Fibroblast of lung (primary cell): ENCODE measurements around the gene ATXN7L1. TPM values are rescaled to one million over a fixed set of nuclear protein-coding genes. Genes with fewer than 3 reads are reported as not detected.

Experiments
- DNase-seq, 2 donors: peaks; one replicate each; pipeline versions ENCODE4 v3.0.0 to v3.0.0-alpha.2; 2010; ENCODE audit warnings: low read depth in 2 of 2
- H2AFZ ChIP-seq: 2 replicates; pipeline ENCODE4 v1.5.1; 2012; ENCODE audit warnings: low read length, control low read depth, inconsistent platforms
- H3K27ac ChIP-seq: 2 replicates; pipeline ENCODE4 v1.5.1; 2011; ENCODE audit warnings: low read length, control low read depth; ENCODE audit not compliant: insufficient read depth
- H3K27me3 ChIP-seq: 2 replicates; pipeline ENCODE4 v1.5.1; 2011; ENCODE audit warnings: mild to moderate bottlenecking, low read length; ENCODE audit not compliant: control insufficient read depth, insufficient read depth
- H3K36me3 ChIP-seq: 2 replicates; pipeline ENCODE4 v1.5.1; 2011; ENCODE audit warnings: low read length; ENCODE audit not compliant: control insufficient read depth, insufficient read depth
- H3K4me1 ChIP-seq: 2 replicates; pipeline ENCODE4 v1.5.1; 2011; ENCODE audit warnings: low read length; ENCODE audit not compliant: control insufficient read depth, insufficient read depth; ENCODE audit errors: extremely low read depth
- H3K4me2 ChIP-seq: 2 replicates; pipeline ENCODE4 v1.5.1; 2011; ENCODE audit warnings: low read length, control low read depth; ENCODE audit not compliant: insufficient read depth; ENCODE audit errors: extremely low read depth
- H3K4me3 ChIP-seq, 4 experiments: fragments of 200-600 bp in 1 of 4; sonication (generic) in 1 of 4; replicated peaks in 1 of 4; 2 replicates each; pipeline ENCODE4 v1.5.1; 2011 to 2016; ENCODE audit warnings: low read length in 4 of 4, low read depth in 3 of 4, mild to moderate bottlenecking in 3 of 4, control low read depth in 2 of 4, inconsistent platforms in 1 of 4, mixed read lengths in 1 of 4; ENCODE audit not compliant: insufficient read depth in 1 of 4; ENCODE audit errors: control extremely low read depth in 1 of 4
- H3K79me2 ChIP-seq: 2 replicates; pipeline ENCODE4 v1.5.1; 2012; ENCODE audit warnings: mild to moderate bottlenecking, low read length, inconsistent platforms; ENCODE audit not compliant: control insufficient read depth, insufficient read depth
- H3K9ac ChIP-seq: 2 replicates; pipeline ENCODE4 v1.5.1; 2011; ENCODE audit warnings: mild to moderate bottlenecking, low read length, control low read depth; ENCODE audit not compliant: insufficient read depth
- H3K9me3 ChIP-seq: 2 replicates; pipeline ENCODE4 v1.5.1; 2012; ENCODE audit warnings: low read depth, low read length; ENCODE audit not compliant: control insufficient read depth, insufficient read depth
- H4K20me1 ChIP-seq: 2 replicates; pipeline ENCODE4 v1.5.1; 2011; ENCODE audit warnings: low read length; ENCODE audit not compliant: control insufficient read depth, insufficient read depth; ENCODE audit errors: extremely low read depth
- EZH2 ChIP-seq: IDR thresholded peaks from 2 replicates; pipeline ENCODE4 v1.5.1; 2012; ENCODE audit warnings: low read length, control low read depth, mild to moderate bottlenecking; ENCODE audit errors: missing control alignments
- polyA plus RNA-seq, 2 donors: library from polyadenylated mRNA; depleted of rRNA in 1 of 2; stranded (reverse) in 1 of 2; unstranded in 1 of 2; fragments of >200 nt; gene quantifications; 2 replicates each; pipeline ENCODE4 v1.2.1, GENCODE V29; 2011 to 2012; ENCODE audit warnings: missing spikeins in 1 of 2
- total RNA-seq: library from RNA; depleted of rRNA; stranded (reverse); fragments of >200 nt; gene quantifications from 2 replicates; pipeline ENCODE4 v1.2.1, GENCODE V29; 2014
- TF ChIP-seq, protein P1 (sequence below), 2 donors: IDR thresholded peaks in 1 of 2; conservative IDR thresholded peaks in 1 of 2; 1 replicate in 1 of 2; 2 replicates in 1 of 2; pipeline ENCODE4 v1.5.1; 2011 to 2012; ENCODE audit warnings: low read length in 2 of 2, control low read depth in 1 of 2, inconsistent platforms in 1 of 2, low read depth in 1 of 2, mild to moderate bottlenecking in 1 of 2

ATXN7L1 gene
- total and polyA plus RNA-seq, 2 donors (not counting 1 experiment from before 2014, with no cell fraction given), result 5.1 to 9.4 TPM

DNA sequence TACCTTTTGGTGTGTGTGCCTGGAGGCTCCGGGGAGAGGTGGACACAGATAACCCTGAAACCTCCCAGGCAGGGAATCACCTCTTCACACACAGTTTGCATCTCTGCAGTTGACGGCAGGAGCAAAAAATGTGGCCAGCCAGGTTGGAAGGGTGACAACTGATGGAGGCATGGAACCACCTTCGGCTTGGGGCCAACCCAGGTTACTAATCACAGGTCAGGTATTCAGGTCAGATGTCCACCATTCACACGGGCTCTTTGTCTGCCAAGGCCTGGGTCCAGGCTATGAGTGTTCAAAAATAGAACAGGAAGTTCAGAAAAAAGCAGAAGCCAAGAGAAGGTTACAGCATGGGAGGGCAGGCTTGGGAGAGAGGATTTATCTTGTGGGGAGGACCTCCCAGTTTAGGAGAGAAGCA lies 157.9 kb downstream of the ATXN7L1 start:
- TF ChIP-seq, protein P1, sequence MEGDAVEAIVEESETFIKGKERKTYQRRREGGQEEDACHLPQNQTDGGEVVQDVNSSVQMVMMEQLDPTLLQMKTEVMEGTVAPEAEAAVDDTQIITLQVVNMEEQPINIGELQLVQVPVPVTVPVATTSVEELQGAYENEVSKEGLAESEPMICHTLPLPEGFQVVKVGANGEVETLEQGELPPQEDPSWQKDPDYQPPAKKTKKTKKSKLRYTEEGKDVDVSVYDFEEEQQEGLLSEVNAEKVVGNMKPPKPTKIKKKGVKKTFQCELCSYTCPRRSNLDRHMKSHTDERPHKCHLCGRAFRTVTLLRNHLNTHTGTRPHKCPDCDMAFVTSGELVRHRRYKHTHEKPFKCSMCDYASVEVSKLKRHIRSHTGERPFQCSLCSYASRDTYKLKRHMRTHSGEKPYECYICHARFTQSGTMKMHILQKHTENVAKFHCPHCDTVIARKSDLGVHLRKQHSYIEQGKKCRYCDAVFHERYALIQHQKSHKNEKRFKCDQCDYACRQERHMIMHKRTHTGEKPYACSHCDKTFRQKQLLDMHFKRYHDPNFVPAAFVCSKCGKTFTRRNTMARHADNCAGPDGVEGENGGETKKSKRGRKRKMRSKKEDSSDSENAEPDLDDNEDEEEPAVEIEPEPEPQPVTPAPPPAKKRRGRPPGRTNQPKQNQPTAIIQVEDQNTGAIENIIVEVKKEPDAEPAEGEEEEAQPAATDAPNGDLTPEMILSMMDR (conservative IDR thresholded peaks at IDR 0.05 in 1 of 2, IDR thresholded peaks at IDR 0.05 in 1 of 2; ENCODE audit: low read depth in 1 of 2, low read length in 2 of 2), result no peak
- no peak for TF ChIP-seq EZH2
- H4K20me1 ChIP-seq, result no peaks in the 10 kb centered on the region
- H3K27me3 ChIP-seq, result no peaks in the 10 kb centered on the region
- no peak overlapping the region for H3K4me3 ChIP-seq
- H3K9me3 ChIP-seq, result no peaks in the 10 kb centered on the region
- H3K27ac ChIP-seq, result no peak overlapping the region
- no peak overlapping the region for H2AFZ ChIP-seq
- H3K4me2 ChIP-seq, result no peak overlapping the region
- no peaks in the 10 kb centered on the region for H3K36me3 ChIP-seq
- DNase-seq, result no peak
- no peak overlapping the region for H3K9ac ChIP-seq
- H3K4me1 ChIP-seq, result no peaks in the 10 kb centered on the region
- H3K79me2 ChIP-seq, result no peaks in the 10 kb centered on the region

DNA sequence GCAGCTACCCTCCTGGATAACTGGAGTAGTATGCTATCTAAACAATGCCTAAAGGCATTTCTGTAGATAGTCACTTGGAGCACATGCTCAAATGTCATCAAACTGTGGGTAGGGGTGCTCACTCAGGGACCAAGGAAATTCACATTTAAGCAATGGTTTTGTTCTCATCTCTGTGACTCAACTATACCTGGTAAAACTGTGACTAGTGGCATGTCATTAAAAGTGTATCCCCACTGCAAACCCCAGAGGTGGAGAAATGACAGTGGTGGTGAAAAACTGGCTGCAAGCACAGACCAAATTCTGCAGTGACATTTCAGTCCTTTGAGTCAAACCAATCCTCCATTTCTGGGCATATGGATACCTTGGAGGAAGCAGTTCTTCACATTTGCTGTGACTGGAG lies 160.9 kb downstream of the ATXN7L1 start:
- no peak for DNase-seq
- no peaks in the 10 kb centered on the region for H3K36me3 ChIP-seq
- no peaks in the 10 kb centered on the region for H3K79me2 ChIP-seq
- H3K4me2 ChIP-seq, result no peak overlapping the region
- H4K20me1 ChIP-seq, result no peaks in the 10 kb centered on the region
- H3K4me3 ChIP-seq, result no peak overlapping the region
- H2AFZ ChIP-seq, result no peak overlapping the region
- TF ChIP-seq, protein P1 (conservative IDR thresholded peaks at IDR 0.05 in 1 of 2, IDR thresholded peaks at IDR 0.05 in 1 of 2; ENCODE audit: low read depth in 1 of 2, low read length in 2 of 2), result no peak
- no peak for TF ChIP-seq EZH2
- H3K27ac ChIP-seq, result no peak overlapping the region
- H3K27me3 ChIP-seq, result no peaks in the 10 kb centered on the region
- H3K4me1 ChIP-seq, result no peaks in the 10 kb centered on the region
- no peaks in the 10 kb centered on the region for H3K9me3 ChIP-seq
- H3K9ac ChIP-seq, result no peak overlapping the region

DNA sequence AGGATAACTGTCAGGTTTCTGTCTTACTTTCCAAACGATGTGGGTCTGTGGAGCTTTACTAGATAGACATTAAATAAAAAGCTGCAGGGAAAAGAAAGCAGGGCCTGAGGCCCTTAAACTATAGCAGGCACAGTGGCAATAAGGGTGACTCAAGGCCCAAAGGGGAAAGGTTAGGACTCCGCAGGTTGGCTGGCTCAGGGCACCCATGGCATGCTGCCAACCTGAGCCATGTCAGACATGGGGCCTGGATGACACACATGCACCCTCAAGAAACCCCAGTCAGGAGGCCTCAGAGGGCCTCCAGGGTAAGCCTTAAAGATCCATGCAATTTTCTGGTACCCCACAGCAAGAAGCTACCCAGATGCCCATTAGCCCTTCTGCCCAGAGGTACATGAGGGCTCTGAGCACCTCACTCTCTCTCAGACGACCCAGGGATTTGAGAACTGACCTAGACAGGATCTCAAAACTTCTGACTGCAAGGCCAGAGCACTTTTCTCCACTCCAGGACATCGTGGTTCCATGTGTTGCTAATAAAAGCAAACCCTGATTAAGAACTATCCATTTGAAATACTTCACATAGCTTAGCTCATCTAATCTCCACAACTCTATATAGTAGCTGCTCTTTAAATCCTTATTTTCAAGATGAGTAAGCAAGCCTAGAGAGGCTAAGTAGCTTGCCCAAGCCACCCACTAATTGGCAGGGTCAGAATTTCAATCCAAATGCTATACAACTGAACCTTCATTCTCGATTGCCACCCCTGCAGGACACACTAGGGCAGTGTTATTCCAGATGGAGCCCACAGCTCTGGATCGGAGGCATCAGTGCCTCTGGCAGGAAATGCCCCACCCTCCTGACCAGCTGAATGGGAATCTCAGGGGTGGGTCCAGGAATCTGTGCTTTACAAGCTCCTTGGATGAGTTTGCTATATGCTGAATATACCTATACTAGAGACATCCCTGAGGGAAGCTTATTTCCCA lies 162.6 kb downstream of the ATXN7L1 start:
- no peaks in the 10 kb centered on the region for H3K36me3 ChIP-seq
- no peak for TF ChIP-seq EZH2
- H3K4me1 ChIP-seq, result no peaks in the 10 kb centered on the region
- H4K20me1 ChIP-seq, result no peaks in the 10 kb centered on the region
- no peak overlapping the region for H3K27ac ChIP-seq
- no peaks in the 10 kb centered on the region for H3K9me3 ChIP-seq
- H3K4me3 ChIP-seq, result no peak overlapping the region
- H3K4me2 ChIP-seq, result no peak overlapping the region
- no peaks in the 10 kb centered on the region for H3K79me2 ChIP-seq
- no peak overlapping the region for H3K9ac ChIP-seq
- no peak for DNase-seq
- H3K27me3 ChIP-seq, result no peaks in the 10 kb centered on the region
- no peak overlapping the region for H2AFZ ChIP-seq
